ENCODE results near the gene EPS8.

Gene EPS8

GRCh38 chr12:15776532-15776931, 12.7 kb downstream of the EPS8 start:
- H3K4me3 ChIP-seq (ENCODE audit: low read depth, low read length), result no peak overlapping the region
- in situ Hi-C loops (cut with HindIII; ENCODE audit: low pct_ligation_motif_present, low sequenced_read_pairs), result no loop called here
- no peak for TF ChIP-seq CTCF (IDR thresholded peaks at IDR 0.05; ENCODE audit: low read depth, low read length, missing control alignments)

GRCh38 chr12:15774819-15775218, 14.4 kb downstream of the EPS8 start:
- H3K4me3 ChIP-seq (ENCODE audit: low read depth, low read length), result no peak overlapping the region
- no peak for DNase-seq
- TF ChIP-seq CTCF (IDR thresholded peaks at IDR 0.05; ENCODE audit: low read depth, low read length, missing control alignments), result no peak
- no peaks in the 10 kb centered on the region for H3K36me3 ChIP-seq (replicated peaks)
- H3K27ac ChIP-seq, result no peak overlapping the region
- H3K27me3 ChIP-seq (replicated peaks), result no peaks in the 10 kb centered on the region
- in situ Hi-C loops (cut with HindIII; ENCODE audit: low pct_ligation_motif_present, low sequenced_read_pairs), result no loop called here

More at GRCh38 chr12:15776532-15776931, 12.7 kb downstream of the EPS8 start:
- no peak for DNase-seq
- Histone ChIP-seq H3K27me3 (replicated peaks) (no peaks in the 10 kb centered on the region), H3K36me3 (replicated peaks) (peaks cover under 1% of the 10 kb centered on the region), H3K27ac (no peak overlapping the region)

- in situ Hi-C loops (cut with HindIII; ENCODE audit: low pct_ligation_motif_present, low sequenced_read_pairs), result no loop called here
- TF ChIP-seq CTCF (IDR thresholded peaks at IDR 0.05; ENCODE audit: low read depth, low read length, missing control alignments), result peak; percentile 51
- no peak overlapping the region for H3K4me3 ChIP-seq (ENCODE audit: low read depth, low read length)
- no peaks in the 10 kb centered on the region for H3K36me3 ChIP-seq (replicated peaks)
- H3K27me3 ChIP-seq (replicated peaks), result no peaks in the 10 kb centered on the region
- H3K27ac ChIP-seq, result no peak overlapping the region
- DNase-seq, result no peak
Observed at GRCh38 chr12:15772405-15773018, 16.7 kb downstream of the EPS8 start.

- in situ Hi-C loops (cut with HindIII; ENCODE audit: low pct_ligation_motif_present, low sequenced_read_pairs), result no loop called here
- Histone ChIP-seq H3K27me3 (replicated peaks) (no peaks in the 10 kb centered on the region), H3K36me3 (replicated peaks) (no peaks in the 10 kb centered on the region), H3K27ac (peak overlapping the region; percentile 19), H3K4me3 (ENCODE audit: low read depth, low read length) (no peak overlapping the region)
- TF ChIP-seq CTCF (IDR thresholded peaks at IDR 0.05; ENCODE audit: low read depth, low read length, missing control alignments), result no peak
- DNase-seq, result no peak
Observed at GRCh38 chr12:15770581-15770980, 18.6 kb downstream of the EPS8 start.

GRCh38 chr12:15770021-15770420, 19.2 kb downstream of the EPS8 start:
- DNase-seq, result no peak
- Histone ChIP-seq H3K4me3 (ENCODE audit: low read depth, low read length) (no peak overlapping the region), H3K36me3 (replicated peaks) (no peaks in the 10 kb centered on the region), H3K27me3 (replicated peaks) (no peaks in the 10 kb centered on the region), H3K27ac (no peak overlapping the region)
- in situ Hi-C loops (cut with HindIII; ENCODE audit: low pct_ligation_motif_present, low sequenced_read_pairs), result no loop called here
- TF ChIP-seq CTCF (IDR thresholded peaks at IDR 0.05; ENCODE audit: low read depth, low read length, missing control alignments), result no peak

GRCh38 chr12:15769586-15769985, 19.6 kb downstream of the EPS8 start:
- TF ChIP-seq CTCF (IDR thresholded peaks at IDR 0.05; ENCODE audit: low read depth, low read length, missing control alignments), result no peak
- no peak overlapping the region for H3K4me3 ChIP-seq (ENCODE audit: low read depth, low read length)
- no peak overlapping the region for H3K27ac ChIP-seq
- H3K36me3 ChIP-seq (replicated peaks), result no peaks in the 10 kb centered on the region
- DNase-seq, result no peak
- H3K27me3 ChIP-seq (replicated peaks), result no peaks in the 10 kb centered on the region
- in situ Hi-C loops (cut with HindIII; ENCODE audit: low pct_ligation_motif_present, low sequenced_read_pairs), result no loop called here

All from brain microvascular endothelial cell (primary cell).